Measurements from ENCODE around the gene CBARP. TPM values are rescaled to one million over a fixed set of nuclear protein-coding genes. Genes with fewer than 3 reads are reported as not detected.

The CBARP gene
- total and polyA plus RNA-seq, 9 of the 15 experiments (the other 6 are each of a cell fraction or from before 2014, with no cell fraction given) = 0.03 to 8.9 (median 1.2) TPM; not detected in 1

DNA sequence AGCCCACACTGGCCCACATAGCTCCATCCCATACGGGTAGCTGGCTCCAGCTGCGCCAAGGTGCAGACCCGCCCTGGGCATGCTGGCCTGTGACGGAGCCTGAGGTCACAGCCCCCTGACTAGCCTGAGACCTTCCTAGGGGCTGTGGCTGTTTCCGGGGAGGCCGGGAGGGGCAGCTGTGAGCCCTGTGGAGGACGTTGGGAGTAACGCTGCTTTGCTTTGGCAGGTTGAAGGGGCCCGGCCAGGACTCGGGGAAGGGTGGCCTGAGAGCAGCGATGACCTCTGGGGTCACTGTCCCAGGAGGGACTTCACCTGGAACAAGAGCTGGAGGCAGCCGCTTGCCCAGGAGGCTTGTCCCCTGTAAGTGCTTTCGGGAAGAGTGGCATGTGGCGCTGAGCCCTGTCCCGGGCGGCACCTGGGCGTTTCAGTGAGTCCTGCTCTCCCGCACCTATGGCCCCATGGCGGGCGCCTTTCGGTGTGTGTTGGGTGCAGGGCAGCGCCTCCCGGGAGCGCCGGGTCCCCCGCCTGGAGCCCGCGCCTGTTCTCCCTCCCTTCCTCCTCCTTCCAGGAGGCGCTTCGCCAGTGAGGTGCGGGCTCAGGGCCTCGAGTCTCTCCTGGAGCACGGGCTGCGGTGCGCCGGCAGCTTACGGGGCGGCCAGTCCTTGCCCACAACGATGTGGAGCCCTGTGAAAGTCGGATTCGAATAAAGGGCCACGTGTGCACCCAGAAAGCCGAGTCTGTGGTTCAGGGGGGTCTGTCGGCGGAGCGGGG lies 36.5 kb upstream of the CBARP start (continued):
- TF ChIP-seq SNRNP70 (optimal IDR thresholded peaks at IDR 0.05; ENCODE audit: low read depth, low read length) (no peak), ZNF384 (IDR thresholded peaks at IDR 0.05; ENCODE audit: low read depth, low read length) (no peak; the same call in 1 of the 2 replicates), SREBF1 (IDR thresholded peaks at IDR 0.05; ENCODE audit: borderline replicate concordance, low read depth, low read length) (no peak), CC2D1A (IDR thresholded peaks at IDR 0.05) (no peak), BACH1 (tag; IDR thresholded peaks at IDR 0.05) (no peak), FOSL1 (tag; conservative IDR thresholded peaks at IDR 0.05) (no peak), IRF2 (CRISPR knock-in tag; IDR thresholded peaks at IDR 0.05) (no peak), PHB (CRISPR knock-in tag; IDR thresholded peaks at IDR 0.05) (no peak), ZNF134 (CRISPR knock-in tag; conservative IDR thresholded peaks at IDR 0.05) (no peak), CAMTA2 (CRISPR knock-in tag; conservative IDR thresholded peaks at IDR 0.05) (no peak), RBM17 (IDR thresholded peaks at IDR 0.05; ENCODE audit: borderline replicate concordance, low read depth, low read length) (no peak), BCOR (IDR thresholded peaks at IDR 0.05) (no peak), XRCC5 (IDR thresholded peaks at IDR 0.05; ENCODE audit: low read depth, low read length) (no peak), HDAC2 (IDR thresholded peaks at IDR 0.05) (no peak), TAF9B (IDR thresholded peaks at IDR 0.05; ENCODE audit: partially characterized antibody) (no peak), PYGO2 (tag; IDR thresholded peaks at IDR 0.05) (no peak)
- TF ChIP-seq, protein P1, sequence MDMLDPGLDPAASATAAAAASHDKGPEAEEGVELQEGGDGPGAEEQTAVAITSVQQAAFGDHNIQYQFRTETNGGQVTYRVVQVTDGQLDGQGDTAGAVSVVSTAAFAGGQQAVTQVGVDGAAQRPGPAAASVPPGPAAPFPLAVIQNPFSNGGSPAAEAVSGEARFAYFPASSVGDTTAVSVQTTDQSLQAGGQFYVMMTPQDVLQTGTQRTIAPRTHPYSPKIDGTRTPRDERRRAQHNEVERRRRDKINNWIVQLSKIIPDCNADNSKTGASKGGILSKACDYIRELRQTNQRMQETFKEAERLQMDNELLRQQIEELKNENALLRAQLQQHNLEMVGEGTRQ (CRISPR knock-in tag; IDR thresholded peaks at IDR 0.05) = peak; percentile 15; the same call in 1 of the 2 replicates
- TF ChIP-seq, protein P2, sequence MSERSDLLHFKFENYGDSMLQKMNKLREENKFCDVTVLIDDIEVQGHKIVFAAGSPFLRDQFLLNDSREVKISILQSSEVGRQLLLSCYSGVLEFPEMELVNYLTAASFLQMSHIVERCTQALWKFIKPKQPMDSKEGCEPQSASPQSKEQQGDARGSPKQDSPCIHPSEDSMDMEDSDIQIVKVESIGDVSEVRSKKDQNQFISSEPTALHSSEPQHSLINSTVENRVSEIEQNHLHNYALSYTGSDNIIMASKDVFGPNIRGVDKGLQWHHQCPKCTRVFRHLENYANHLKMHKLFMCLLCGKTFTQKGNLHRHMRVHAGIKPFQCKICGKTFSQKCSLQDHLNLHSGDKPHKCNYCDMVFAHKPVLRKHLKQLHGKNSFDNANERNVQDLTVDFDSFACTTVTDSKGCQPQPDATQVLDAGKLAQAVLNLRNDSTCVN (CRISPR knock-in tag; IDR thresholded peaks at IDR 0.05) = no peak
- TF ChIP-seq, protein P3, sequence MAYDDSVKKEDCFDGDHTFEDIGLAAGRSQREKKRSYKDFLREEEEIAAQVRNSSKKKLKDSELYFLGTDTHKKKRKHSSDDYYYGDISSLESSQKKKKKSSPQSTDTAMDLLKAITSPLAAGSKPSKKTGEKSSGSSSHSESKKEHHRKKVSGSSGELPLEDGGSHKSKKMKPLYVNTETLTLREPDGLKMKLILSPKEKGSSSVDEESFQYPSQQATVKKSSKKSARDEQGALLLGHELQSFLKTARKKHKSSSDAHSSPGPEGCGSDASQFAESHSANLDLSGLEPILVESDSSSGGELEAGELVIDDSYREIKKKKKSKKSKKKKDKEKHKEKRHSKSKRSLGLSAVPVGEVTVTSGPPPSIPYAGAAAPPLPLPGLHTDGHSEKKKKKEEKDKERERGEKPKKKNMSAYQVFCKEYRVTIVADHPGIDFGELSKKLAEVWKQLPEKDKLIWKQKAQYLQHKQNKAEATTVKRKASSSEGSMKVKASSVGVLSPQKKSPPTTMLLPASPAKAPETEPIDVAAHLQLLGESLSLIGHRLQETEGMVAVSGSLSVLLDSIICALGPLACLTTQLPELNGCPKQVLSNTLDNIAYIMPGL (CRISPR knock-in tag; IDR thresholded peaks at IDR 0.05) = no peak; the same call in 1 of the 2 replicates
- TF ChIP-seq, protein P4, sequence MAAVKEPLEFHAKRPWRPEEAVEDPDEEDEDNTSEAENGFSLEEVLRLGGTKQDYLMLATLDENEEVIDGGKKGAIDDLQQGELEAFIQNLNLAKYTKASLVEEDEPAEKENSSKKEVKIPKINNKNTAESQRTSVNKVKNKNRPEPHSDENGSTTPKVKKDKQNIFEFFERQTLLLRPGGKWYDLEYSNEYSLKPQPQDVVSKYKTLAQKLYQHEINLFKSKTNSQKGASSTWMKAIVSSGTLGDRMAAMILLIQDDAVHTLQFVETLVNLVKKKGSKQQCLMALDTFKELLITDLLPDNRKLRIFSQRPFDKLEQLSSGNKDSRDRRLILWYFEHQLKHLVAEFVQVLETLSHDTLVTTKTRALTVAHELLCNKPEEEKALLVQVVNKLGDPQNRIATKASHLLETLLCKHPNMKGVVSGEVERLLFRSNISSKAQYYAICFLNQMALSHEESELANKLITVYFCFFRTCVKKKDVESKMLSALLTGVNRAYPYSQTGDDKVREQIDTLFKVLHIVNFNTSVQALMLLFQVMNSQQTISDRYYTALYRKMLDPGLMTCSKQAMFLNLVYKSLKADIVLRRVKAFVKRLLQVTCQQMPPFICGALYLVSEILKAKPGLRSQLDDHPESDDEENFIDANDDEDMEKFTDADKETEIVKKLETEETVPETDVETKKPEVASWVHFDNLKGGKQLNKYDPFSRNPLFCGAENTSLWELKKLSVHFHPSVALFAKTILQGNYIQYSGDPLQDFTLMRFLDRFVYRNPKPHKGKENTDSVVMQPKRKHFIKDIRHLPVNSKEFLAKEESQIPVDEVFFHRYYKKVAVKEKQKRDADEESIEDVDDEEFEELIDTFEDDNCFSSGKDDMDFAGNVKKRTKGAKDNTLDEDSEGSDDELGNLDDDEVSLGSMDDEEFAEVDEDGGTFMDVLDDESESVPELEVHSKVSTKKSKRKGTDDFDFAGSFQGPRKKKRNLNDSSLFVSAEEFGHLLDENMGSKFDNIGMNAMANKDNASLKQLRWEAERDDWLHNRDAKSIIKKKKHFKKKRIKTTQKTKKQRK (IDR thresholded peaks at IDR 0.05; ENCODE audit: borderline replicate concordance, low read depth, low read length) = no peak
- TF ChIP-seq, protein P5, sequence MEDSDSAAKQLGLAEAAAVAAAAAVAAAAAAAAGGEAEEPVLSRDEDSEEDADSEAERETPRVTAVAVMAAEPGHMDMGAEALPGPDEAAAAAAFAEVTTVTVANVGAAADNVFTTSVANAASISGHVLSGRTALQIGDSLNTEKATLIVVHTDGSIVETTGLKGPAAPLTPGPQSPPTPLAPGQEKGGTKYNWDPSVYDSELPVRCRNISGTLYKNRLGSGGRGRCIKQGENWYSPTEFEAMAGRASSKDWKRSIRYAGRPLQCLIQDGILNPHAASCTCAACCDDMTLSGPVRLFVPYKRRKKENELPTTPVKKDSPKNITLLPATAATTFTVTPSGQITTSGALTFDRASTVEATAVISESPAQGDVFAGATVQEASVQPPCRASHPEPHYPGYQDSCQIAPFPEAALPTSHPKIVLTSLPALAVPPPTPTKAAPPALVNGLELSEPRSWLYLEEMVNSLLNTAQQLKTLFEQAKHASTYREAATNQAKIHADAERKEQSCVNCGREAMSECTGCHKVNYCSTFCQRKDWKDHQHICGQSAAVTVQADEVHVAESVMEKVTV (CRISPR knock-in tag; IDR thresholded peaks at IDR 0.05) = no peak

Measured in K562 (cell line).